Prostate gland (tissue), 2 donors: ENCODE measurements around the gene CEP63.

Experiments
- POLR2A ChIP-seq: fragments of 450-650 bp; IDR thresholded peaks from one replicate; pipeline ENCODE4 v1.6.1; 2016; ENCODE audit warnings: antibody characterized with exemption, mild to moderate bottlenecking
- POLR2AphosphoS5 ChIP-seq: sonication (generic); formaldehyde crosslinking; IDR thresholded peaks from one replicate; pipeline ENCODE4 v1.6.1; 2017; ENCODE audit warnings: antibody characterized with exemption
- TF ChIP-seq, protein P1 (sequence below), 4 experiments: fragments of 200-600 bp in 2 of 4; fragments of 450-650 bp in 2 of 4; sonication (generic) in 2 of 4; IDR thresholded peaks; 1 replicate in 3 of 4; 2 replicates in 1 of 4; pipeline ENCODE4 v1.5.1; 2016 to 2019; ENCODE audit warnings: antibody characterized with exemption in 4 of 4, mild to moderate bottlenecking in 2 of 4, moderate library complexity in 2 of 4

DNA sequence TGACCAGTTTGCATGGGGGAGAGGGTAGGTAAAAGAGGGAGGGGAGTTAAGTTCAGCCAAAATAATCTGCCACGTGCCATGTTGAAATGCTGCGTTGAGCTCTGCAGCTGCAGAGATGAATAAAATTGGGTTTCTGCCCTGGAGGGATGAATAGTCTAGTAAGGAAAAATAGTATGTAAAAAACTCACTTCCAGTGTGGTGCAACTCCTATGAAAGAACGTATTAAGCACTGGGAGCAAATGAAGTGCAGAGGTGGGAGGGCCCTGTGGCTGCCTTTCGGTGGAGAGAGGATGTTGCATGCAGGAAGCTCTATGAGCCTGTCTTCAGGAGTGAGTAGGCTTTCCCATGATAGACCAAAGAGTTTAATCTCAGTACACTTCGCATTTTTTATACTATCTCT is 8.6 kb downstream of the CEP63 start:
- TF ChIP-seq, protein P1, sequence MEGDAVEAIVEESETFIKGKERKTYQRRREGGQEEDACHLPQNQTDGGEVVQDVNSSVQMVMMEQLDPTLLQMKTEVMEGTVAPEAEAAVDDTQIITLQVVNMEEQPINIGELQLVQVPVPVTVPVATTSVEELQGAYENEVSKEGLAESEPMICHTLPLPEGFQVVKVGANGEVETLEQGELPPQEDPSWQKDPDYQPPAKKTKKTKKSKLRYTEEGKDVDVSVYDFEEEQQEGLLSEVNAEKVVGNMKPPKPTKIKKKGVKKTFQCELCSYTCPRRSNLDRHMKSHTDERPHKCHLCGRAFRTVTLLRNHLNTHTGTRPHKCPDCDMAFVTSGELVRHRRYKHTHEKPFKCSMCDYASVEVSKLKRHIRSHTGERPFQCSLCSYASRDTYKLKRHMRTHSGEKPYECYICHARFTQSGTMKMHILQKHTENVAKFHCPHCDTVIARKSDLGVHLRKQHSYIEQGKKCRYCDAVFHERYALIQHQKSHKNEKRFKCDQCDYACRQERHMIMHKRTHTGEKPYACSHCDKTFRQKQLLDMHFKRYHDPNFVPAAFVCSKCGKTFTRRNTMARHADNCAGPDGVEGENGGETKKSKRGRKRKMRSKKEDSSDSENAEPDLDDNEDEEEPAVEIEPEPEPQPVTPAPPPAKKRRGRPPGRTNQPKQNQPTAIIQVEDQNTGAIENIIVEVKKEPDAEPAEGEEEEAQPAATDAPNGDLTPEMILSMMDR (IDR thresholded peaks at IDR 0.05) = no peak
- TF ChIP-seq POLR2A (no peak), POLR2AphosphoS5 (no peak)
